Endothelial cell (in vitro differentiated cells): ENCODE results near the gene ZBTB12. TPM values are rescaled to one million over a fixed set of nuclear protein-coding genes. Genes with fewer than 3 reads are reported as not detected.

Experiments used
- DNase-seq: peaks from one replicate; pipeline ENCODE4 v3.0.0; 2021; ENCODE audit warnings: low spot score
- H3K27ac Mint-ChIP-seq: one replicate; pipeline ENCODE4 v1.8.0; 2021; ENCODE audit warnings: mixed read lengths, inconsistent platforms; ENCODE audit not compliant: unreplicated experiment
- H3K27me3 Mint-ChIP-seq: one replicate; pipeline ENCODE4 v1.8.0; 2021; ENCODE audit warnings: mild to moderate bottlenecking, moderate library complexity, mixed read lengths, inconsistent platforms; ENCODE audit not compliant: unreplicated experiment
- H3K36me3 Mint-ChIP-seq: one replicate; pipeline ENCODE4 v1.8.0; 2021; ENCODE audit warnings: mild to moderate bottlenecking, low read depth, mixed read lengths, inconsistent platforms; ENCODE audit not compliant: unreplicated experiment
- H3K4me1 Mint-ChIP-seq: one replicate; pipeline ENCODE4 v1.8.0; 2021; ENCODE audit warnings: mild to moderate bottlenecking, mixed read lengths, inconsistent platforms; ENCODE audit not compliant: unreplicated experiment
- H3K4me3 Mint-ChIP-seq: one replicate; pipeline ENCODE4 v1.8.0; 2021; ENCODE audit warnings: mild to moderate bottlenecking, mixed read lengths, inconsistent platforms; ENCODE audit not compliant: unreplicated experiment
- H3K9me3 Mint-ChIP-seq: one replicate; pipeline ENCODE4 v1.8.0; 2021; ENCODE audit warnings: mixed read lengths, inconsistent platforms; ENCODE audit not compliant: unreplicated experiment
- total RNA-seq: library from RNA; stranded (reverse); fragmentation: NEBNext Ultra II Directional; extraction: Animal tissue kit (Norgen Biotek cat#: 25700); gene quantifications from one replicate; pipeline ENCODE4 v1.2.1, GENCODE V29; 2021; ENCODE audit not compliant: unreplicated experiment
- TF ChIP-seq, protein P1 (sequence below): fragments of 200-600 bp; sonication (generic); IDR thresholded peaks from one replicate; pipeline ENCODE4 v1.5.0; 2021; ENCODE audit warnings: antibody characterized with exemption; ENCODE audit not compliant: unreplicated experiment

The ZBTB12 gene
- total RNA-seq, 1 donor from 2014 or later: 9.0 TPM

DNA sequence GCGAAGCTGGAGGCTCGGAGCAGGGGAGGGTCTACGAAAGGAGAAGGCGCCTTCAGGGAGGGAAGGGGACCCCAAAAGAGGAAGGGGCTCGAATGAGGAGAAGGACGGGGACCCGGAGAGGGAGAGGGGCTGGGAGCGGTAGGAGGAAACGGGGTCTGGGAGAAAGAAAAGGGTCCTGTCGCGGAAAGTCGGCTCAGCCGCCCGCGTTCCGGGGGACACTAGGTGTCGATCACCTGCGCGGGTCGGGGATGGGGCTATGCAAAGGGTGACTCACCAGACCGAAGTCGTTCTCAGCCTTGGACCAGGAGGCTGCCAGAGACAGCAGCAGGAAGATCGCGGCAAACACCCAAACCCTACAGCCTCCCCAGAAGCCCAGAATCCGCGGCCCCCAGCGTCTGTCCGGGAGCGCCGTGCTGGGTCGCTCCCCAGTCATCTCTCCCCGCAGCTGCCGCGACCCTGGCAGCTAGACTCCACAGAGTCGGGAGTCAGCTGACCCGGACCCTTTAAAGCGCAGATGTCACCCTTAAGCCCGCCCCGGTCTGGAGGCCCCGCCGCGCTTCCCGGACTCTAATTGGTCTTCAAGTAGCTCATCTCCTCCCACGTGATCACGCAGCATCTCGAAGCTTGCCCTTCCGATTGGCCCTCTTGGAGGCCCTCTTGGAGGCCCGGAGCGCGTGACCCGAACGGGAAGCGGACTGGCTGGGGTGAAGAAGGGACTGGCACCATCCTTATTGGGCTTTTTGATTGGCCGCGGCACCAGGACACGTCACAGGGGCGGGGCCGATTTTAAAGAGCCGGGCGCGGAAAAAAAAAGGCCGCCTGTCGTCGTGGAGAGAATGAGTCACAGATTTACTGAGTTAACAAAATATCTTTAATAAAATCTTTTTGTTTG lies 39.3 kb downstream of the ZBTB12 start, which contains the start of gene NEU1:
NEU1 (minus strand) TSS at position 478 of the 892 bp plus-strand sequence; CDS start at position 433, 45 bp downstream.
- TF ChIP-seq, protein P1, sequence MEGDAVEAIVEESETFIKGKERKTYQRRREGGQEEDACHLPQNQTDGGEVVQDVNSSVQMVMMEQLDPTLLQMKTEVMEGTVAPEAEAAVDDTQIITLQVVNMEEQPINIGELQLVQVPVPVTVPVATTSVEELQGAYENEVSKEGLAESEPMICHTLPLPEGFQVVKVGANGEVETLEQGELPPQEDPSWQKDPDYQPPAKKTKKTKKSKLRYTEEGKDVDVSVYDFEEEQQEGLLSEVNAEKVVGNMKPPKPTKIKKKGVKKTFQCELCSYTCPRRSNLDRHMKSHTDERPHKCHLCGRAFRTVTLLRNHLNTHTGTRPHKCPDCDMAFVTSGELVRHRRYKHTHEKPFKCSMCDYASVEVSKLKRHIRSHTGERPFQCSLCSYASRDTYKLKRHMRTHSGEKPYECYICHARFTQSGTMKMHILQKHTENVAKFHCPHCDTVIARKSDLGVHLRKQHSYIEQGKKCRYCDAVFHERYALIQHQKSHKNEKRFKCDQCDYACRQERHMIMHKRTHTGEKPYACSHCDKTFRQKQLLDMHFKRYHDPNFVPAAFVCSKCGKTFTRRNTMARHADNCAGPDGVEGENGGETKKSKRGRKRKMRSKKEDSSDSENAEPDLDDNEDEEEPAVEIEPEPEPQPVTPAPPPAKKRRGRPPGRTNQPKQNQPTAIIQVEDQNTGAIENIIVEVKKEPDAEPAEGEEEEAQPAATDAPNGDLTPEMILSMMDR: no peak
- peak within 1 kb of the TSS; percentile 95 for H3K4me3 Mint-ChIP-seq
- peaks cover 3% of the 10 kb centered on the region for H3K4me1 Mint-ChIP-seq
- no peaks in the 10 kb centered on the region for H3K9me3 Mint-ChIP-seq
- H3K27me3 Mint-ChIP-seq: peaks cover 14% of the 10 kb centered on the region
- peak within 1 kb of the TSS; percentile 80 for H3K27ac Mint-ChIP-seq
- H3K36me3 Mint-ChIP-seq: peaks cover 6% of the 10 kb centered on the region
- peak; percentile 92 for DNase-seq

DNA sequence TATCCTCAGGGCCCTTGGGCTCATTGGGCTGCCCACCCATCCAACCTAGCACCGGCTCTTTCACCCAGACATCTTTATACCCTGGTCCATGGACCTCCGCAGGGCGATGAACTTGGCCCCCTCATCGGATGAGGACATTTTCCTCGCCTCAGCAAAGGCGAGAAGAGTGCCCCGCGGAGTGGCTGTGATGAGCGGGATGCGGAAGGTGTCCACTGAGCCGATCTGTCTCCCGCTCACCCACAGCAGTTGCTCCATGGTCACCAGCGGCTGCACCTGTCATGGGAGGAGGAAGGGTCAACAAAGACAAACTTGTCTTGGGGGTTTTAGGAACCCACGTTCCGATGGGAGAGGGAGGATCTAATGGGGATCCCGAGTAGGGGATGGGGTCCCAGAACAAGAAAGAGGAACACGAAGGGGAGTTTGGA lies 40.0 kb downstream of the ZBTB12 start:
- H3K27ac Mint-ChIP-seq: peak overlapping the region; percentile 64
- H3K36me3 Mint-ChIP-seq: peaks cover 6% of the 10 kb centered on the region
- DNase-seq: no peak

DNA sequence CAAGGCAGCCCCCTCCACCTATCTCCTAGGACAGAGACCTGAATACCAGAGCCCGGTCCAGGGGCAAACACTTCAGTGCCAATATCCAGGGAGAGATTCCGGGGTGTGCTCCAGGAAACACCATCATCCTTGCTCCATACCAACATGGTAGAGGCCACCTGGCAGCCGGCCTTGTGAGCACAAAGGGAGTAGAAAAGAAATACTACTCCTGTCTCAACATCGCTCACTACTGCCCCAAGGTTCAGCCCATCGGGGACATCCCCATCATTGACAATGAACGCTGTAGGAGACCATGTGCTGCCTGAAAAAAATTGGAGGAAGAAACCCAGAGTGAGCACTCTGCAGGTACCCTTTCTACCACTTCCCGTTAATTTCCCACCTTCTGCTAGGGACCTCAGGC lies 40.7 kb downstream of the ZBTB12 start:
- TF ChIP-seq, protein P1: no peak
- Mint-ChIP-seq H3K27me3 (peaks cover 14% of the 10 kb centered on the region), H3K4me3 (peak overlapping the region; percentile 95), H3K4me1 (peaks cover 3% of the 10 kb centered on the region), H3K27ac (peak overlapping the region; percentile 24), H3K9me3 (no peaks in the 10 kb centered on the region), H3K36me3 (peaks cover 6% of the 10 kb centered on the region)
- no peak for DNase-seq

More for the DNA sequence above, 40.0 kb downstream of the ZBTB12 start:
- Mint-ChIP-seq H3K27me3 (peaks cover 14% of the 10 kb centered on the region), H3K4me1 (peaks cover 3% of the 10 kb centered on the region), H3K9me3 (no peaks in the 10 kb centered on the region), H3K4me3 (peak overlapping the region; percentile 95)
- TF ChIP-seq, protein P1: no peak

DNA sequence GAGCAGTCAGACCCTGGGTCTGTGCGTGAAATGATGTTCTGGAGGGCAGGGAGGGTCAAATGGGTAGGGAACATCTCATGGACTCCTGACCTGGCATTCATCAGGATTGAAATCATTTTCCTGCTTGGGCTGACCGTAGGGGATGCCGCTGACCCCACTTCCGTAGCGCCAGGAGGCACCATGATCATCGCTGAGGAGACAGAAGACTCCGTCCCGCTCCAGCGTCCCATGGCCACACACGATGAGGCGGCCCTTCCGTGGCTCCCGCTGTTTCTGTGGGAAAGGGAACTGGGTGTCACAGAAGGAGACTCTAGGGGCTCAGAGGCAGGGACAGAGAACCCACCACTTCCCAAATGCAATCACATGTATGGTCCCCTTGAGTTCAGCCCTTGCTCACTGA lies 41.5 kb downstream of the ZBTB12 start:
- Mint-ChIP-seq H3K4me1 (peaks cover 3% of the 10 kb centered on the region), H3K9me3 (no peaks in the 10 kb centered on the region), H3K27ac (no peak overlapping the region), H3K36me3 (peaks cover 6% of the 10 kb centered on the region), H3K4me3 (no peak overlapping the region), H3K27me3 (peaks cover 11% of the 10 kb centered on the region)
- no peak for DNase-seq
- TF ChIP-seq, protein P1: no peak

DNA sequence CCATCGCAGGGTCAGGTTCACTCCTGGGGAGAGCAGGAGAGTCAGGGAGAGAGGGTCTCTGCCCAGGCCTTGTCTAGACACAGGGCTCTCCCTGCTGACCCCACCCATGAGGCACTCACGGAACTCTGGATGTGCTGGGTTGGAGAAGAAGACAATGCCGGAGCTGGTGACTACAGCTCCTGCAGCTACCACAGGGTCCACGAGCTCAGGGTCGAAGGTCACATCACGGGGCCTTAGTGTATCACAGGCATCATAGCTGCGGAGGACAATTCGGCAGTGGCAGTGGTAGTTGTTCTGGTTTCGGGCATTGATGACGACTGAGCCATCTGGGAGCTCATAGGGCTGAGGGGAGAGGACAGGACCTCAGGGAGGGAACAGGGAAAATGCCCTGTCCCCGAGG lies 42.0 kb downstream of the ZBTB12 start:
- DNase-seq: no peak
- no peaks in the 10 kb centered on the region for H3K9me3 Mint-ChIP-seq
- H3K27me3 Mint-ChIP-seq: peaks cover 11% of the 10 kb centered on the region
- H3K27ac Mint-ChIP-seq: no peak overlapping the region
- no peak overlapping the region for H3K4me3 Mint-ChIP-seq
- TF ChIP-seq, protein P1: no peak
- H3K36me3 Mint-ChIP-seq: peaks cover 6% of the 10 kb centered on the region
- H3K4me1 Mint-ChIP-seq: peaks cover 3% of the 10 kb centered on the region
